HG03175 (cell line): ENCODE measurements around the gene DMRT2.
A peak's percentile ranks its signal among the peaks of the same experiment; 100 is the strongest.

Experiments used
- ATAC-seq: cut with Tn5 transposase; IDR thresholded peaks from one replicate; pipeline ENCODE4 v1.9.1; 2021; ENCODE audit warnings: mild to moderate bottlenecking, moderate library complexity; ENCODE audit not compliant: unreplicated experiment

The DMRT2 gene

GRCh38 chr9:1050125-1050895 lies at the start of gene DMRT2:
DMRT2 (plus strand) TSS chr9:1050357; CDS start chr9:1051614, 1,257 bp downstream.
- ATAC-seq: peak; percentile 65

GRCh38 chr9:1001838-1002237 lies 48.3 kb upstream of the DMRT2 start:
- ATAC-seq: no peak

GRCh38 chr9:1002678-1003077 lies 47.5 kb upstream of the DMRT2 start:
- ATAC-seq: no peak

DNA sequence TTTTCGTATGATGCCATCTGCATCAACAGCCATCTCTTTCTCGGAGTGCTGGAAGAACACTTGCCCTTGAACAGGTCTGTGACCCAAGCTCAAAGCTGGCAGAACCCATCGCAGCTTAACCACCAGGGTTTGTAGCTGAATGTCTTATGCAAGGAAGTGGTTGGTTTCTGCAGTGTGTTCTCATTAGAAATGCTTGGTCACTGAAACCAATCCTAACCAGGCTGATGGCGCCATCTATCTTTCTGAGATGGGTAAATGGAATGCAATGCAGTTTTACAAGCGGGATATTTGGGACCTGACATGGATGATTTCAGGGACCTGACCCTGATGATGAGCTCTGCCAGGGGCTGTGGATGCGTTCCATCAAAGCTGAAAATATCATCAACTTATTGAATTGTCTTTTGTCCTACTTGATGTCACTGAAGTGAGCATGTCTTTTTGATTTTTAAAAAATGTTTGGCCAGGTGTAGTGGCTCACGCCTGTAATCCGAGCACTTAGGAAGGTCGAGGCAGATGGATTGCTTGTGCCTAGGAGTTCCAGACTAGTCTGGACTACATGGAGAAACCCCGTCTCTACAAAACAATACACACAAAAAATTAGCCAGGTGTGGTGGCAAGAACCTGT lies 45.0 kb upstream of the DMRT2 start:
- no peak for ATAC-seq

GRCh38 chr9:1007312-1007711 lies 42.8 kb upstream of the DMRT2 start:
- no peak for ATAC-seq

GRCh38 chr9:1008216-1008615 lies 41.9 kb upstream of the DMRT2 start:
- ATAC-seq: no peak

DNA sequence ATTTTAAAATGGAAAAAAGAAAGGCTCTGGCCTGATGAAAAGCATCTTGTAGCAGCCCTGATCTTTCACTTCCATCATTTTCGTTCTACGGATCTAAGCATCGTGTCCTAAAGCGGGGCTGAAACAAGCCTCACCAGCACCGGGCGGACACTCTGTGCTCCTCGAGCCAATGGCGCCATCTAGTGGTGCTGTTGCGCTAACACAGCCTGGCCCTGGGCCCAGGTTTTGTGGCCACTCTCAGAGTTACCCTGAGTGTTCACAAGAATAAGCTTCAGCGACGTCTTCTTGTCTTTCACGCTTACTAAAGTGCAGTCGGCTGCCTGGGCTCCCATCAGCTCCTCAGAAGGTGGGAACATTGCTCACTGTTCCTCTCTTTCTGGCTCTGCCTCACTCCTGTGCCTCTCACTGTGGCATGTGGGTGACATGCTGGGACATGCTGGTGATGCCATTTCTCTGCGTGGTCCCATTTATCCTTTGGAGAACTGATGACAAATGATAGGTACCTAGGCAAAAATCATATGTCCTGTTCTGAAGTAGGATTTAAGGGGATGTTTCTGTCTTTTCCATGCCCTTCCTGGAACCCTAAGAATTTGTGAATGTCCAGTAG lies 41.0 kb upstream of the DMRT2 start:
- ATAC-seq: peak; percentile 98

DNA sequence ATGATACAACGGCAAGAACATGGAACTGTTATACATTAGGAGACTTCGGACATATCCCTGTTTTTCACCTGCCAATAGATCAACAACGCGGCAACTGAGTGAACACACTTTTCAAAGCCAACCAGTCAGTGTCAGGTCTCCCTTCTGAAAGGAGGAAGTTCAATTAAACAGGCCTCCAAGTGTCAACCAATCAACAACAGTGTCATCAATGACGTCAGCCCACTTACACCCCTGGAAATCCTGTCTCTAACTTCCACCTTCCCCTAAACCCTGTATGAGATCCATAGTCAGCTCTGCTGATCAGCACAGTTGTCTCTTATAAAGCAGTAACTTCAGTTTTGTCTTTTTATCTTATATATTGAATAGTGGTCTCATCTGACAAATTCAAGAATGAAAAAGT lies 37.1 kb upstream of the DMRT2 start:
- no peak for ATAC-seq

DNA sequence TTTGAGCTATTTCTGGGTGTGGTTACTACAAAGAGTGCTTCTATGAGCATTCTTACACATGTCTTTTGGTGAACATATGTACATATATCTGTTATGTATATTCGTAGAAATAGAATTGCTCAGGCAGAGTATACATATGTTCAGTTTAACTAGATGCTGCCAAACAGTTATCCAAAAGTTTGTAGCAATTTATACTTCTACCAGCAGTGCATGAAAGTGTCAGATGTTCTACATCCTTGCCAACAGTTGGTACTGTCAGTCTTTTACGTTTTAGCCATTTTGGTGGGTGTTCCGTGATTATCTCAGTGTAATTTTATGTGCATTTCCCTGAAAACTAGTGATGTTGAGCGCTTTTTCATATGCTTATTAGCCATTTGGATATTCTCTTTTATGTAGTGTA lies 35.9 kb upstream of the DMRT2 start:
- ATAC-seq: no peak

DNA sequence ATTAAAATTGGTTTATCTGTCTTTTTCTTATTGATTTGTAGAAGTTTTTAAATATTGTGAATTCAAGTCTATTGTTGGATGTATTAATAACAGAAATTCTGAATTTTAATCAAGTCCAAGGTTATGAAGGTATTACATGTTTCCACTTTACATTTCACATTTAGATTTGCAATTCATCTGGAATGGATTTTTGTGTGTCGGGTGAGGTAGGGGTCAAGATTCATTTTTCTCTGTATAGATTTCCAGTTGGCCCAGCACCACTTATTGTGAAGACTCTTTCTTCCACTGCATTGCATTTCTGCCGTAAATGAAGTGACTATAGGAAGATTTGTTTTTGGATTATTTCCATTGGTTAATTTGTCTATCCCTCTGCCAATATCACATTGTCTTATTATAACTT lies 35.5 kb upstream of the DMRT2 start:
- no peak for ATAC-seq

- no peak for ATAC-seq
These were observed 32.0 kb upstream of the DMRT2 start for GRCh38 chr9:1018121-1018520.

DNA sequence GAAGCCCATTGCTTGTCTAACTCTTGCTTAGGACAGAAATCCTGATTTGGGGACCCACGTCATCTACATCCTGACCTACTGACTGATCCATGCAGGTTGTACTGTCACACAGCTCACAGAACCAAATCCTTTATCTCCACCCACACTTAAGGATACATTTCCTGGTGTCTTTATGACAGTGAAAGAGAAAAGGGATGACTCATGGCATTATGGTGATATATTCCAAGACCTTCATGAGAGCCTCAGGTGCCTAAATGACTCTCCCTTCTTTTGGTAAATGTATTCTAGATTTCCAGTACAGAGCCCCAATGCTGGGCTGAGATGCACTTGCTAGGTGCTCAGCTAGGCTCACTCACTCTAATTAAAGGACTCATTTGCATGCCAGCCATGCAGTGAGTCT lies 26.0 kb upstream of the DMRT2 start:
- ATAC-seq: no peak

GRCh38 chr9:1025131-1025530 lies 25.0 kb upstream of the DMRT2 start:
- ATAC-seq: no peak

DNA sequence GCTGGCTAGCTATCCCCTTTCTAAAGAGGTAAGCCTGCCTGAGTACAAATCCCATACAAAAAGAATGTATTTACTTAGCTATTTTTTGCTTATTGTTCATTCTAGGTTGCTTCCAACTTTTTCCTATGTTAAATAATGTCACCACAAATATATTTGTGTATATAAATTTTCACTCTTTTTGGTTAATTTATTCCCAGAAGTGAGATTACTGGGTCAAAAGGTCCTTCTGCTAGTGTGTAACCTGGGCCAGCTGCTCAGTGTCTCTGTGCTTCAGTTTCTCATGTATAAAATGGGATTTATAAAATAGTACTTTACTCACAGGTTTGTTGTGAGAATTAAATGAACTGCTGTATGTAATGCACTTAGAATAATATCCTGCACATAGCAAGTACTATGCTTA lies 23.9 kb upstream of the DMRT2 start:
- ATAC-seq: no peak

DNA sequence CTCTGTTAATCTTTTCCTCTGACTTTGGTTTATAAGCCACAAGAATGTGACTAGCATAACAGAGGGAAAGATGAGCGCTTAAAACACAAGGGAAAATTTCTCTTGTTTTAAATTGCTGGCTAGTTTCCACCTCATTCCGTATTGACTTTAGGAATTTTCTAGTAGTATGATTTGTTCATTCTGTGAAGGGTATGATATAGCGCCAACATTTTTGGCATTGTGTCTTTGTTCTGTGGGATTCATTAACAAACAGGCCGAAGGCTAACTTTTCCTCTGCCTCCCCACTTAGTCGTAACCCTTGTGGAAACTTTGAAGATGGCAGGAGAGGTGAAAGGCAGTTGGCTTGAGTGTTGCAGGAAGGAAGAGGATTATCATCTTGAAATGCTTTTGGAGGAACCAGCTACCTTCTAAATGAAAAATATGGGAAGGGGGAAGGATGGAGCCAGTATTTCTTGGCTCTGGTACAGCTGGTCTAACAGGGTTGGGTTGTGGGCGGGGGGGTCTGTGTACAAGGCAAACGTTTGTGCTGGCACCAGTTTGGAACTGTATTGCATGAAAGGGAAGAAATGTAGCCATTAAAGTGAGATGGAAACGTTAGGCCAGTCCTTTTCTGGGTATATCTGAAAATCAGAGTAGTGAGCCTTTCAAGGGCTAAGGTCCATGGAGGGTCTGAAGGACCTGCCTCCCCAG lies 21.5 kb upstream of the DMRT2 start:
- ATAC-seq: no peak

- ATAC-seq: no peak
These were observed 18.1 kb upstream of the DMRT2 start for GRCh38 chr9:1031951-1032601.

- ATAC-seq: no peak
These were observed 15.9 kb upstream of the DMRT2 start for GRCh38 chr9:1034271-1034670.

GRCh38 chr9:1039589-1039988 lies 10.6 kb upstream of the DMRT2 start:
- ATAC-seq: no peak

GRCh38 chr9:1042466-1042865 lies 7.7 kb upstream of the DMRT2 start:
- ATAC-seq: no peak

DNA sequence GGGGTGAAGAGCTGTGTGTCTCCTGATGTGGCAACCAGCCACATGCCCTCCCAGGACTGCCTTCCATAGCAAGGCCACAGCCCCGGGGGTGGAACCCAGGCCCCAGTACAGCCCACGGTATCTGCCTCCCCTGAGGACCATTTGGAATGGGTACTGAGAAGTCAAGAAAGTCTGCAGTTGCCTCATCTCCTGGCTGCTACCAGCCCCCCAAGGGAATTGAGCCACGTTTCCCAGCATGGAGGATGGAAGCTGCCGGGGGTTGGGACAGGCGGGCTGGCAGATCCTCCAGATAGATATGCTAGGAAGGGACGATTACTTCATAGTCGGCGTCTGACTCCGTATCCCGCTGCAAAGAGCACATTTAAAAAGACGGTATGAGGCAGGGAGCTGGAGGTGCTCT lies 5.5 kb upstream of the DMRT2 start:
- ATAC-seq: no peak
